SHP77 treated with DMSO at 0.1 percent for 48 hours (cell line): ENCODE results near the gene ZNF500.
A peak's percentile ranks its signal among the peaks of the same experiment; 100 is the strongest.
"Not testable (repeated sequence)": the region's sequence is repeated elsewhere in the genome, so short reads cannot be mapped to it uniquely, and the experiment has no call there.

Experiments used
- DNase-seq: peaks from one replicate; lab custom pipeline; 2025; lab: John Stamatoyannopoulos, UW

ZNF500 gene

GRCh38 chr16:4745274-4745569, 21.7 kb downstream of the ZNF500 start:
- DNase-seq, result no peak

- no peak for DNase-seq
These were observed 22.2 kb downstream of the ZNF500 start for GRCh38 chr16:4744555-4745273.

DNA sequence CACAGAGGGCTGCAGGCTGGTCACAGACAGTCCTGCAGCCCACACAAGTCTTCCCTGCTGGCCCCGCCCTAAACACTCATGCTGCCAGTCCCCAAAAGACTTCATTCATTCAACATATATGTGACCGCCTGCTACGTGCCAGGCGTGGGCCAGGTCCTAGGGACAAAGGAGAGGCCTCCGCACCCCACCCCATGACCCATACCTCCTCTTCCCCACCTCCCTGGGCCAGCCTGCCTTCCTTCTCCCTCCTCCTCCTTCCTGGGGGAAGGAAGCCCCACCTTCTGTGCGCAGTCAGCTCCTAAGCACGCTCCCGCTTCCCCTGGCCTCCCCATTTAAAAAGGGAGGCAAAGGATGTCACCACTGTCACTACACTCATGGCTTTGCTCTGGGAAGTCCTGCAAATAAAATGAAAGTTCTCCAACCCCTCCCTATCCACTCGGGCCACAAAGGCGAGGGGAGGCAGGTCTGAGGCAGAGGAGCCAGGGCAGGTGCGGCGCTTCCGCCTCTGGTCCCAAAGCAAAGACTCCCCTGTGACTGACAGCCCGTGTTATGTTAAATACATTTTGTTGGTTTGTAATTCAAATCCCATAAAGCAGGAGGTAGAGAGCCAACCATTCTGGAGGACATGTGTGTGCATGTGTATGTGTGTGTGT, 23.6 kb downstream of the ZNF500 start:
- no peak for DNase-seq

DNA sequence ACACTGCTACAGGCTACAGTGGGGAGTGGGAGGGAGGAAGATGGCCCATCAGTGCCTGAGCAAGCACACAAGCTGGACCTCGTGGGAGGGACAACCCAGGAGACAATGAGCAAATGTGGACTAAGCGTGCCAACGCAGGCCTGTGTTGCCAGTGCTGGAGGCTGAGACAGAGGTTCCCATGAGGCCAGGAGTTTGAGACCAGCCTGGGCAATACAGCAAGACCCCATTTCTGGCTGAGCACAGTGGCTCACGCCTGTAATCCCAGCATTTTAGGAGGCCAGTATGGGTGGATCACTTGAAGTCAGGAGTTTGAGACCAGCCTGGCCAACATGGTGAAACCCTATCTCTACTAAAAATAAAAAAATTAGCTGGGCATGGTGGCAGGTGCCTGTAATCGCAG, 28.6 kb downstream of the ZNF500 start:
- not testable (repeated sequence) for DNase-seq

DNA sequence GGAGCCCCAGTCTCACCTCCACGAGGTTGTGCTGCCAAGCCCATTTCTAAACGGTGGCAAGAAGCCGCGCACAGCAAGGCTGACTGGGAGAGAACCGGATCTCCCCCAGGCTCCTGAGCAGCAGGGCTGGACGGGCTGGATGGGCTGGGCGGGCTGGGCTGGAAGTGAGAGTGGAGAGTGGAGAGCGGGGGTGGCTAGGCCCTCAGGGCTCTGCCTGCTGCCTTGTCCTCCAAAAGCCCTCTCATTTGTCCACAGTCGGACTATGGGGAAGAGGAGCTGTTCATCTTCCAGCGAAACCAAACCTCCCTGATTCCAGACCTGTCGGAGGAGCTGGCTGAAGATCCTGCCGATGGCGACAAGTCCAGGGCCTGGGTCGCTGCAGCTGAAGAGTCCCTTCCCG, 29.4 kb downstream of the ZNF500 start:
- no peak for DNase-seq

GRCh38 chr16:4736546-4736945, 30.4 kb downstream of the ZNF500 start:
- DNase-seq, result no peak

- DNase-seq, result no peak
These were observed 32.0 kb downstream of the ZNF500 start for GRCh38 chr16:4734730-4735535.

DNA sequence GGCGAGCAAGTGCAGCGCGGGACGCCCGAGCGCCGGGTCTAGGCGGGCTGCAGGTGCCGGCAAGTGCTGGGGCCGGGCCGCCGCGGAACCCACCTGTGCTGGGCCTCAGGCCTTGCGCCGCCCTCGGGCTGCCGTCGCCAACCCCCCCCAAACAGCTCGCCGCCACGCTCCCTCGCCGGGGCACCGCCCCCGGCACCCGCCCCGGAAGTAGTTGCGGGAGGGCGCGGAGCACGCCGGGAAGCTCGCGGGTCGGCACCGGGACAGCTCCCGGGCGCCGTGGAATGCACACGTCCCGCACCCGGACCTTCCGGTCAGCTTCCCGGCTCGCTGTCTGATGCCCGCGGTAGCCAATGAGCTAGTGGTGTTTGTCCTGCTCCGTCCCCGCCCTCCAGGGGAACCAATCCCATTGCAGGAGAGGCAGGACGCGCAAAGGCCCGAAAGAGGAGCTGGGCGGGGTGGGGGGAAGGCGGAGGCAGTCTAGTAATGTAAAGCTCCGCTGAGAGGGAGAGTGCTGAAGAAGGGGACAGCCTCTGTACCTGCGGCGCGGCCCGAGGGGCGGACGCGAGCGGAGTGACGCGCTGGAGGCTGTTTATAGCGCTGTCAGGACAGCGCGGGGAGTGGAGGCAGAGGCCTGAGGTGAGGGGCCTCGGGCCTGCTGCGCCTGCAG, 32.8 kb downstream of the ZNF500 start, which contains the start of the genes ANKS3 and DNAAF8:
ANKS3 (minus strand) TSS at position 209 of the 667 bp plus-strand sequence. CDS start 4,122 bp downstream, outside the sequence.
DNAAF8 (plus strand) TSS at position 475 of the 667 bp plus-strand sequence. CDS start 1,978 bp downstream, outside the sequence.
- peak; percentile 88 for DNase-seq

DNA sequence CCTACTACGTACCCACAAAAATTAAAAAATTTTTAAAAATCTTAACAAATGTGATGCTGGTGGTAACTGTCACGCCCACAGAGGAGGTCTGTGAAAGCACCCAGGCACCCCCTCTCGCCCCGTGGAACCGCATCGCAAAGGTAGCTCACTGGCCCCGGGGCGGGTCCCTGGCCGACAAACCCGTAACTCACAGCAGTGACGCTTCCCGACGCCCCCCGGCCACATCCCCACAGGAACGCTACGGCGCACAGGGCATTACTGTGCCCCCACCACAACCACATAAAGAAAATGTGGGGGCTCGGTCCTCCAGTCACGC, 33.3 kb downstream of the ZNF500 start:
- no peak for DNase-seq

DNA sequence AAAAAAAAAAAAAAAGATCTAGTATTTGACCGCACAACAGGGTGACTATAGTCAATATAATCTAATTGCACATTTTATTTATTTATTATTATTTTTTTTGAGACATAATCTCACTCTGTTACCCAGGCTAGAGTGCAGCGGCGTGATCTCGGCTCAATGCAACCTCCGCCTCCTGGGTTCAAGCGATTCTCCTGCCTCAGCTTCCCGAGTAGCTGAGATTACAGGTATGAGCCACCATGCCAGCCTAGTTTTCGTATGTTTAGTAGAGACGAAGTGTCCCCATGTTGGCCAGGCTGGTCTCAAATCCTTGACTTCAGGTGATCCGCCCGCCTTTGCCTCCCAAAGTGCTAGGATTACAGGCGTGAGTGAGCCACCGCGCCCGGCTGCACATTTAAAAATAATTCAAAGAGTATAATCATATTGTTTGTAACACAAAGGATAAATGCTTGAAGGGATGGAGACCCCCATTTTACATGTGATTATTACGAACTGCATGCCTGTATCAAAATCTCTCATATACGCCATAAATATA, 33.7 kb downstream of the ZNF500 start:
- no peak for DNase-seq

- DNase-seq, result no peak
These were observed 37.1 kb downstream of the ZNF500 start for GRCh38 chr16:4729876-4730275.

DNA sequence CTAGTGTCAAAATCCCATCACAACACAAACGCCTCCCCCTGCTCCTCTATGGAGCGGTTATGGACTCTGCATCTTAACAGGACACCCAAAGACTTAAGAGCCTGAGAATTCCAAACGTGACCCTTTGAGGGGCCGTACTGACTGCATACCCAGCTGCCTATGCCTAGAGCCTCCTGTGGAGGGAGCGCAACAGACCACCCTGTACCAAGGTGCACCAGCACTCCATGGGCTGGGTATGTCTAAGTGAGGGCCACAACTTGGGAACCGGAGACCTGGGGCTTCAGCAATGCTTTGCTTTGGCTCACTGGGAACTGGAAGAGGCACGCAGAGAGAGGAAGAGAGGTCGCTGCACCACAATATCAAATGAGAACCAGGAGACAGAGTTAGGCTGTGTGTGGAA, 38.3 kb downstream of the ZNF500 start:
- no peak for DNase-seq

DNA sequence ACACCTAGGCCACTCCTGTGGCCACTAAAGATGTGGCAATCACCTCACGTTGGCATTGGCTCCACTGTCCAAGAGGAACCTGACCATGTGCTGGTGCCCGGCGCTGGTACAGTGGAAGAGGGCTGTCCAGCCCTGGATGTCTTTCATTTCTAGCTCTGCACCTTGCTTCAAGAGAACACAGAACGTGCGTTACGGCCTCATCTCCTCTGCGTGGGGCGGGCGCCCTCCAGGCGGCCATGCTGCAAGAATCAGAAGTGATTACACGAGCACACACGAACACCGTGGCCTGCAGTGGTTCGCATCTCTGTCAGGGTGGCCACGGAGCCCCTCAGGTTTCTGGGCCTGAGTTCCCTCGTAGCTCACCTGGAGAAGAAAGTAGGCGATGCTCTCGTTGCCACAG, 40.3 kb downstream of the ZNF500 start:
- no peak for DNase-seq

- no peak for DNase-seq
These were observed 42.2 kb downstream of the ZNF500 start for GRCh38 chr16:4724661-4725270.

DNA sequence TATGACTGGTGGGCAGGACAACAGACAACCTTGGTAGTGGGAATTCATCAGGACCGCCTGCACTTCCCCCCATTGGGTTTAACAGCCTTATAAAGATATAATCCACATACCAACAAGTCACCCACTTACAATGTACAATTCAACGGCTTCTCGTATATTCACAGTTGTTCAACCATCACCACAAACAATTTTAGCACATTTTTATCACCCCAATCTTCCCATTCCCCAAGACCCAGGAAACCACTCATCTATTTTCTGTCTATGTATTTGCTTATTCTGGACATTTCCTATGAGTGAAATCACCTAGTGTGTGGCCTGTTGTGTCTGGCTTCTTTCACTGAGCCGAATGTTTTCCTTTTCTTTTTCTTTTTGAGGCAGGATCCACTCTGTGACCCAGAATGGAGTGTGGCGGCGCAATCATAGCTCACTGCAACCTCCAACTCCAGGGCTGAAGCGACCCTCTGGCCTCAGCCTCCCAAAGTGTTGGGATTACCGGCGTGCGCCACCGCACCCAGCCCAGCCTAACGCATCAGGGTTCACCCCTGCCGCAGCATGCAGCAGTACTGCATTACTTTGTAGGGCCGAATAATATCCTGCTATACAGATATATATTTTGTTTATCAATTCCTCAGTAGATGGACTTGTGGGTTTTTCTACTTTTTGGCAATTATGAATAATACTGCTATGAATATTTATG, 43.7 kb downstream of the ZNF500 start:
- DNase-seq, result no peak

DNA sequence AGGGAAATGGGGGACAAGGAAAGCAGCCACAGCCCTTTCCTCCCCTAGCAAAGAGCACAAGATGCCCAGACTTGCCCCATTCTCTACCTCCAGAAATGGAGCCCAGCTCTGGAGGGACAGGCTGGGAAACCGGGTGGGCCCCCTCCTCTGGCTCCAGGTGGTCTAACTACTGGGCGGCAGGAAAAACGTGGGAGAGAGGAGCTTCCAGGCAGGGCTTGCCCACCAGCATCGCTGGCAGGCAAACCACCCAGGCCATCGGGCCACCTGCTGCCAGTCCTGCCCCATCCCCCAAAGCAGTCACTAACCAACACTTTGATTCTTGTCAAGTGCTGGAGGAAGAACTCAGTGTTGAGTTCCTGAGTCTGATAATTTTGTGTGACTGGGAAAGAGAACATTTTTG, 48.5 kb downstream of the ZNF500 start:
- DNase-seq, result no peak

DNA sequence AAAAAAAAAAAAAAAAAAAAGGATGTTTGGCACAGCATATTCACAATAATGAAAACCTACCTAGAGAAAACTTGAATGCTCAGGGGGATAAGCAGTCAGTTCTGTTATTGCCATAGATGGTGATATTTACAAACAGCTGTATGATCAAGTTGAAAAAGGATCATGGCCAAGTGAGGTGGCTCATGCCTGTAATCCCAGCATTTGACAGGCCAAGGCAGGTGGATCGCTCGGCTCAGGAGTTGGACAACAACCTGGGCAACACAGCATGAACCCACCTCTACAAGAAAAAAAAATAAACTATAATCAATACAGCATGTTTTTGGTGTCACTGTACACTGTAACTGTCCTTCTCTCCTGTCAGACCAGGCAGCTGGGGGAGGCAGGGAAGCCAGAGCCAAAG, 52.0 kb downstream of the ZNF500 start:
- DNase-seq, result no peak

DNA sequence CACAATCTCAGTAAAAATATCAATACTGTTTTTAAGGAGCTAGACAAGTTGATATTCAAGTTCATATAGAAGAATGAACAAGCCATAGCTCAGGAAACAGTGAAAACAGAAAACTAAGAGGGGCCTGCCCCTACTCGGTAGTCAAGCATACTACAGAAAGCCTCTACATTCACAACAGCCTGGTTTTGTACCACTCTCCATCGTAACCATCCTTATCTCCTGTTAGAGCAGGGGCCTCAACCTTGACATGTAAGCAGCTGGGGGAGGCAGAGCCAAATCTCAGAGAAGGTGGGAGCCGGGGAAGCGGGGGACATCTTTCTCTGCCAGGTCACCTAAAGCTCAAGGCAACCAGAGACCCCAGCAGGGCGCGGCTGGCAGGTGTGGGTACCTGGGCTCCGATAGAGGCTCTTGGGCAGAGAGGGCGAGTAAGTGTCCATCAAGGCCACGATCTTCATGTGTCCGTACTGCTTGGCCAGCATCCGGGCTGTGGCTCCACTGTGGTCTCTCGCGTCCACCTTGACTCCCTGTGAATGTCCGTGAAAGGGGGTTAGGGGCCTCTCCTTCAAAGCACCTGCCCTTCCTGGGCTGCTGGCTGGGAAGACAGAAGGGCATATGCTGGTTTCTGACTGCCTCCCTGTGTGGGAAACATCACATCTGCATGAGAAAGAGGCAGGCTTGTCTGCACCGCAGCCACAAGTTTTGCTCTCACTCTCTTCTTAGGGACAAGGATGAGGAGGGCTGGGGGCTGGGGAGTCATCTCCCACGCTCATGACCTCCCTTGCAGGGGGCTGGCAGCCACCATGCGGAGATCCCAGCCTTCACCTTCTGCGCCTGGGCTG, 53.1 kb downstream of the ZNF500 start:
- DNase-seq, result no peak

- DNase-seq, result no peak
These were observed 57.5 kb downstream of the ZNF500 start for GRCh38 chr16:4709481-4709880.

- no peak for DNase-seq
These were observed 60.1 kb downstream of the ZNF500 start for GRCh38 chr16:4706871-4707270.
